Endometrium (tissue), 2 donors: ENCODE measurements around the gene FEM1B.

Experiments
- FAIRE-seq: peaks from 2 replicates; lab custom pipeline; 2012; peaks lifted over from hg19 to GRCh38; lab: Jason Lieb, UNC
- donor health status: control.
- donor health status: control.

Gene FEM1B

GRCh38 chr15:68285259-68285980 lies 7.9 kb downstream of the FEM1B start:
- FAIRE-seq = no peak

DNA sequence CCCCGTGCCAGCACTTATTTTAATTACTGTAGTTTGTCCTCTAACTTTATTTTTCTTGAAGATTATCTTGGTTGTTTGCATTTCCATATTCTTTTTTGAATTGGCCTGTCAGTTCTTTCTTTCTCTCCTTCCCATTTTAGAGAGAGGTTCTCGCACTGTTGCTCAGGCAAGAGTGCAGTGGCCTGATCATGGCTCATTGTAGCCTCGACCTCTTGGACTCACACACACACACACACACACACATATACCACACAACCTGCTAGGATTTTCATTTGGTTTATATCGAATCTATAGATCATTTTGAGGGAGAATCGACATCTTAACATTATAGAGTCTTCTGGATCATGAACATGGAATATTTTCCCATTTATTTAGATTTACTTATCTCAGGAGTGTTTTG lies 8.7 kb downstream of the FEM1B start:
- FAIRE-seq = no peak

DNA sequence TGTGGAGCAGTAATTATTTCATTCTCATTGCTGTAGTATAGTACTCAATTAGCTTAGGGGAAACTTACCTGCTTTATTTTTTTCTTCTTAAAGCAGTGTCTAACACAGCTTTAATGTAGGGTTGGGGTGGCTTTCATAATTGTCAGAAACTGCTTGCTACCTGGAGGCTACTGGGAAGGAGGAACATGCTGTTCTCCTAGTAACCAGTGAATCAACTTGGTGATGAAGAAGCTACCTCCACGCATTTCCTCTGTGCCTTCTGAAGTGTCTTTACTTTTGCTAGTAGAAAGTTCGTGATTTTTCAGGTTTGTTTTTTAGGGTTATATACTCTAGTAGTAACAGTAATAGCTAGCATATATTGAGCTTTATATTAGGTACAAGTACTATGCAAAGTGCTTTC lies 11.5 kb downstream of the FEM1B start:
- FAIRE-seq = no peak

DNA sequence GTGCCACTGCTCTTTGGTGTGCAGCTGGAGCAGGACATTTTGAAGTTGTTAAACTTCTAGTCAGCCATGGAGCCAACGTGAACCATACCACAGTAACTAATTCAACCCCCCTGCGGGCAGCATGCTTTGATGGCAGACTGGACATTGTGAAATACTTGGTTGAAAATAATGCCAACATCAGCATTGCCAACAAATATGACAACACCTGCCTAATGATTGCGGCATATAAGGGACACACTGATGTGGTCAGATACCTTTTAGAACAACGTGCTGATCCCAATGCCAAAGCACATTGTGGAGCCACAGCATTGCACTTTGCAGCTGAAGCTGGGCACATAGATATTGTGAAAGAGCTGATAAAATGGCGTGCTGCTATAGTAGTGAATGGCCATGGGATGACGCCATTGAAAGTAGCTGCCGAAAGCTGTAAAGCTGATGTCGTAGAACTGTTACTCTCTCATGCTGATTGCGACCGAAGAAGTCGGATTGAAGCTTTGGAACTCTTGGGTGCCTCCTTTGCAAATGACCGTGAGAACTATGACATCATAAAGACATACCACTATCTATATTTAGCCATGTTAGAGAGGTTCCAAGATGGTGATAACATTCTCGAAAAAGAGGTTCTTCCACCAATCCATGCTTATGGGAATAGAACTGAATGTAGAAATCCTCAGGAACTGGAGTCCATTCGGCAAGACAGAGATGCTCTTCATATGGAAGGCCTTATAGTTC lies 12.2 kb downstream of the FEM1B start:
- no peak for FAIRE-seq

- no peak for FAIRE-seq
These were observed 13.2 kb downstream of the FEM1B start for GRCh38 chr15:68290715-68291114.

GRCh38 chr15:68292157-68292781 lies 14.7 kb downstream of the FEM1B start:
- no peak for FAIRE-seq

DNA sequence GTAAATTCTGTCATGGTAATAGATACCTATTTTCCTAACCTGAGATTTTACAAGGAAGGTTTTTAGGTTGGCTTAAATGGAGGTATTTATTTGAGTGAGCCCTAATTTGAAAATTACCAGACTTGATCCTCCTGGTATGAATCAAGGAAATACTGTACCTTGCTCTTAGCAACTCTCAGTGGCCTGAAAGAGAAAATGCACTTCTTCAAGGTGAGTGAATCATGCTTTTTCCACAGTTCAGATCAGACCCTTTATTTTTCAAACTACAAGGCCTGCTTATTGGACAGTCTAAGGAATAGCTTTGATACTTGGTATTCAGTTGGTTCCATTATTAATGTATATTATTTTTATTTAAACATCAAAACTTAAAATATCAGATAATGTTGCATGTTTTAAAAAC lies 15.4 kb downstream of the FEM1B start:
- no peak for FAIRE-seq

GRCh38 chr15:68295014-68295805 lies 17.7 kb downstream of the FEM1B start:
- FAIRE-seq = no peak

- FAIRE-seq = no peak
These were observed 20.8 kb downstream of the FEM1B start for GRCh38 chr15:68298336-68298735.

- no peak for FAIRE-seq
These were observed 21.4 kb downstream of the FEM1B start for GRCh38 chr15:68298882-68299381.

DNA sequence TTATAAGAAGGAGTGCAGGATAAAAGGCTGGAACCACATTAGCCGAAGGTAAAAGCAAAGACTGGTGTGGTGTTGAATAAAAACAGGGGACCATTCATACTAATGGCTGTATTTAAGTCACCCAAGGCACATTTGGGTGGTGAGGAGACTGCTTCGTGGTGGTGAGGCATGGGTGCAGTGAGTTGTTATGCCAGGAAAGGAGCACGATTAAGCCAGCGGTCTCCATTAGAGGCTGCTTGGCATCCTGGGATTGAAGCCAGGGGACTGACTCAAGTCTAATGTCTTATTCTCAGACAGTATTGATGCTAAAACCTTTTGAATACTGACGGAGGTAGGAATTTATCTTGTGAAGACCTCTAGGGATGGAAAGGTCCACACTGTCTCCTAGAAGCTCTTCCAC lies 21.9 kb downstream of the FEM1B start:
- FAIRE-seq = no peak

- FAIRE-seq = no peak
These were observed 22.8 kb downstream of the FEM1B start for GRCh38 chr15:68300115-68300940.

DNA sequence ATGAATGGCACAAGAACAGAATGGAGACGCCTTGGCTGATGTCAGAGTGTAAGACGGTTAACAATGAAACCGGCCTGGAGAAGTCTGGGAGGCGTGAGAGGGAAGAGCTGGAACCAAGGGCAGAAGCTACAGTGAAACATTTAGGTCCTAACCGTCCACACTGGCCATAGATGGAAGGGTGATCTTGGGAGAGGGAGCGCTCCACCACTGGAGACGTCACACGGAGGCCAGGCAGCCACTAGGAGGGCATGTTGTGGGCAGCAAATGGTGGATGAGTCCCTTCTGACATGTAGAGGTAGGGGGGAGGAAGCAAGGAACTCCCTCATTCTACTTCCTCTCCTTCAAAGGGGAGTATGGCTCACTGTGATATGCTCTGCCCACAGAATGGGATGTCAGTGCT lies 23.8 kb downstream of the FEM1B start:
- no peak for FAIRE-seq

- FAIRE-seq = no peak
These were observed 25.2 kb downstream of the FEM1B start for GRCh38 chr15:68302729-68303128.

DNA sequence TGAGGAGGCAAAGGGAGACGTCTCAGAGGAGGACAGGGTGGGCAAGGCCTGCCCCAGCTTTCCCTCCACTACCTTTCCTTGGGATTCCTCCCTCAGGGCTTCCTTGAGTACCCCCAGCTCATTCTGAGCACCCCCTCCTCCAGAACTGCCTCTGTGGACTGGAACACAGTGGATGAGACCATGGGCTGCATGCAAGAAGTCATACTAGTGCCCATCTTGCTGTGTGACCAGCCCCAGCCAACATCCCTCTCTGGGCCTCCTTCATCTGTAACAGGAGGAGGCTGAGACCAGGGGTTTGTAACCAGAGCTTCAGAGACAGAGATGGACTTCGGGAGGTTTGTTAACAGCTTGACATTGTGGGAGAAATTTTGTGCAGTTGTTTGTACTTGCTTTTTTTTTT lies 25.6 kb downstream of the FEM1B start:
- no peak for FAIRE-seq

DNA sequence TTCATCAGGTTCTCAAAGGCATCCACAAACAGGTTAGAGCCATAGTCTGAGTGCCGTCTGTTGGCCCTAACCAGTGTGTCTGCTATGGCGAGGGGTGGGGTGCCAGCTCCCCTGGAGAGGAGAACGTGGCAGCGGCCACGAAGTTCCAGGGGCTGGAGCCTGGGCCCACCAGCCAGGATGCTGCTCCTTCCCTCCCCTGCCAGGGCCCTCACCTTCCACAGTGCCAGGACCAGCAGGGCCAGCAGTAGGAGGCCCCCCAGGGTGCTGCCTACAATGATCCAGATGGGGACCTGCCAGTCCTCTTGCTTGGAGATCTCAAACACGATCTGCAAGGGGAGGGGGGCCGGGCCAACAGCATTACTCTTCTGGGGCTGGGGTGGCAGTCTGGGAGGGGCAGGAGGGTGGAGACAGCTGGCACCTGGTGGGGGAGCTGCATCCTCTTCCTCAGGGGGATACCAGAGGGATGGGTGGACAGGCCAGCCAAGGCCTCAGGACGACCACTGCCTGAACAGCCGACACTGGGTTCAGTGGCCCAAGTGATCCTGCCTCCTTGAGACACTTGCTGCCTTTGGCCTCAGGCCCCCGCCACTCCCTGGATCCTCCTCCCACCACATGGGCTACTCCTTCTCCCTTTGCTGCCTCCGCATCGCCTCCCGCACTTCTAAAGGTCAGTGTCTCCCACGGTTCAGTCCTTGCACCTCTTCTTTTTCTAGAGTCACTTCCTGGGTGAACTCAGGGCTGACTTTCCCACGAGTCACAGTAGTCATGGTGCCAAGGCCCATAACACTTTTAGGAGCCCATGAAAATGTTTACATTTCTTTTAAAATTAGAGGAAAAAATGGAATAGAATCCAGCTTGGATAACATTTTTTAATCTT lies 26.3 kb downstream of the FEM1B start:
- no peak for FAIRE-seq

- FAIRE-seq = no peak
These were observed 27.2 kb downstream of the FEM1B start for GRCh38 chr15:68304589-68305337.

GRCh38 chr15:68305420-68305871 lies 27.9 kb downstream of the FEM1B start:
- no peak for FAIRE-seq

GRCh38 chr15:68307131-68307928 lies 29.8 kb downstream of the FEM1B start:
- FAIRE-seq = no peak
